HEK293 (cell line): ENCODE measurements around the gene CIC.

Experiments
- AEBP2 ChIP-seq: fragments of 450-650 bp; formaldehyde crosslinking; IDR thresholded peaks from 2 replicates; pipeline ENCODE4 v1.5.1; 2016; ENCODE audit warnings: missing biosample characterization, missing genetic modification characterization, borderline replicate concordance
- GLIS1 ChIP-seq: fragments of 450-650 bp; formaldehyde crosslinking; IDR thresholded peaks from 2 replicates; pipeline ENCODE4 v1.5.1; 2016; ENCODE audit warnings: missing biosample characterization, missing genetic modification characterization
- HOXD13 ChIP-seq: sonication (generic); formaldehyde crosslinking; IDR thresholded peaks from 2 replicates; pipeline ENCODE4 v1.8.0; 2022; ENCODE audit warnings: missing genetic modification reagents, borderline replicate concordance
- INSM2 ChIP-seq: fragments of 450-650 bp; formaldehyde crosslinking; IDR thresholded peaks from 2 replicates; pipeline ENCODE4 v1.5.1; 2016; ENCODE audit warnings: missing biosample characterization, missing genetic modification characterization
- KLF10 ChIP-seq: fragments of 450-650 bp; IDR thresholded peaks from 2 replicates; pipeline ENCODE4 v1.5.1; 2018; ENCODE audit warnings: missing biosample characterization, mild to moderate bottlenecking, missing genetic modification characterization
- REPIN1 ChIP-seq: fragments of 450-650 bp; formaldehyde crosslinking; IDR thresholded peaks from 2 replicates; pipeline ENCODE4 v1.5.1; 2017; ENCODE audit warnings: missing biosample characterization, missing genetic modification characterization, low read depth
- TSHZ1 ChIP-seq: fragments of 450-650 bp; formaldehyde crosslinking; IDR thresholded peaks from 2 replicates; pipeline ENCODE4 v1.5.1; 2016; ENCODE audit warnings: missing biosample characterization, missing genetic modification characterization, borderline replicate concordance
- ZBTB20 ChIP-seq: fragments of 450-650 bp; formaldehyde crosslinking; IDR thresholded peaks from 2 replicates; pipeline ENCODE4 v1.5.1; 2016; ENCODE audit warnings: missing biosample characterization, missing genetic modification characterization
- ZEB2 ChIP-seq: fragments of 450-650 bp; formaldehyde crosslinking; IDR thresholded peaks from 2 replicates; pipeline ENCODE4 v1.5.1; 2016; ENCODE audit warnings: missing biosample characterization, missing genetic modification characterization
- ZNF10 ChIP-seq: fragments of 450-650 bp; formaldehyde crosslinking; IDR thresholded peaks from 2 replicates; pipeline ENCODE4 v1.5.1; 2017; ENCODE audit warnings: missing biosample characterization, missing genetic modification characterization
- ZNF292 ChIP-seq: fragments of 450-650 bp; formaldehyde crosslinking; IDR thresholded peaks from 2 replicates; pipeline ENCODE4 v1.5.1; 2016; ENCODE audit warnings: low read depth, missing biosample characterization, missing genetic modification characterization, borderline replicate concordance
- ZNF324 ChIP-seq: fragments of 450-650 bp; formaldehyde crosslinking; IDR thresholded peaks from 2 replicates; pipeline ENCODE4 v1.5.1; 2016; ENCODE audit warnings: missing biosample characterization, missing genetic modification characterization
- ZNF366 ChIP-seq: fragments of 450-650 bp; formaldehyde crosslinking; conservative IDR thresholded peaks from 2 replicates; pipeline ENCODE4 v1.5.1; 2016; ENCODE audit warnings: missing biosample characterization, missing genetic modification characterization
- ZNF391 ChIP-seq: fragments of 450-650 bp; formaldehyde crosslinking; IDR thresholded peaks from 2 replicates; pipeline ENCODE4 v1.5.1; 2016; ENCODE audit warnings: low read depth, missing biosample characterization, missing genetic modification characterization, borderline replicate concordance
- ZNF398 ChIP-seq: fragments of 450-650 bp; formaldehyde crosslinking; IDR thresholded peaks from 2 replicates; pipeline ENCODE4 v1.5.1; 2017; ENCODE audit warnings: missing biosample characterization, missing genetic modification characterization
- ZNF423 ChIP-seq: fragments of 450-650 bp; formaldehyde crosslinking; IDR thresholded peaks from 2 replicates; pipeline ENCODE4 v1.5.1; 2016; ENCODE audit warnings: missing biosample characterization, missing genetic modification characterization
- ZNF514 ChIP-seq: fragments of 450-650 bp; formaldehyde crosslinking; IDR thresholded peaks from 2 replicates; pipeline ENCODE4 v1.5.1; 2016; ENCODE audit warnings: missing biosample characterization, missing genetic modification characterization
- ZNF521 ChIP-seq: fragments of 450-650 bp; formaldehyde crosslinking; IDR thresholded peaks from 2 replicates; pipeline ENCODE4 v1.5.1; 2017; ENCODE audit warnings: missing biosample characterization, mild to moderate bottlenecking, missing genetic modification characterization
- ZNF610 ChIP-seq: fragments of 450-650 bp; formaldehyde crosslinking; IDR thresholded peaks from 2 replicates; pipeline ENCODE4 v1.5.1; 2016; ENCODE audit warnings: missing biosample characterization, missing genetic modification characterization, borderline replicate concordance
- ZNF624 ChIP-seq: fragments of 450-650 bp; formaldehyde crosslinking; IDR thresholded peaks from 2 replicates; pipeline ENCODE4 v1.5.1; 2017; ENCODE audit warnings: missing biosample characterization, missing genetic modification characterization
- ZNF670 ChIP-seq: fragments of 450-650 bp; formaldehyde crosslinking; IDR thresholded peaks from 2 replicates; pipeline ENCODE4 v1.5.1; 2016; ENCODE audit warnings: missing biosample characterization, missing genetic modification characterization, low read depth
- ZNF707 ChIP-seq: fragments of 450-650 bp; formaldehyde crosslinking; IDR thresholded peaks from 2 replicates; pipeline ENCODE4 v1.5.1; 2016; ENCODE audit warnings: missing biosample characterization, missing genetic modification characterization
- ZNF777 ChIP-seq: fragments of 450-650 bp; formaldehyde crosslinking; IDR thresholded peaks from 2 replicates; pipeline ENCODE4 v1.5.1; 2017; ENCODE audit warnings: missing biosample characterization, missing genetic modification characterization, borderline replicate concordance
- ZNF792 ChIP-seq: fragments of 450-650 bp; formaldehyde crosslinking; IDR thresholded peaks from 2 replicates; pipeline ENCODE4 v1.5.1; 2016; ENCODE audit warnings: missing biosample characterization, missing genetic modification characterization
- ZSCAN5A ChIP-seq: fragments of 450-650 bp; formaldehyde crosslinking; IDR thresholded peaks from 2 replicates; pipeline ENCODE4 v1.5.1; 2016; ENCODE audit warnings: missing biosample characterization, missing genetic modification characterization

The CIC gene

GRCh38 chr19:42283188-42284065 is 14.4 kb downstream of the CIC start (continued):
- peak; percentile 97 for TF ChIP-seq ZBTB20 (tag by site-specific recombination)
- peak; percentile 90 for TF ChIP-seq ZEB2 (tag by site-specific recombination)
- TF ChIP-seq ZNF514 (tag by site-specific recombination), result no peak
- no peak for TF ChIP-seq ZNF521 (tag by site-specific recombination)
- TF ChIP-seq ZSCAN5A, result peak; percentile 78
- TF ChIP-seq REPIN1, result peak; percentile 4; the same call in 1 of the 2 replicates
- peak; percentile 33; the same call in 1 of the 2 replicates for TF ChIP-seq ZNF777
- TF ChIP-seq ZNF423, result peak; percentile 51; the same call in 1 of the 2 replicates
- TF ChIP-seq ZNF792 (tag by site-specific recombination), result peak; percentile 31; the same call in 1 of the 2 replicates
- no peak for TF ChIP-seq ZNF624 (tag by site-specific recombination)
- no peak for TF ChIP-seq ZNF670 (tag by site-specific recombination)
- no peak for TF ChIP-seq HOXD13 (CRISPR knock-in tag)
- peak; percentile 96 for TF ChIP-seq GLIS1
- TF ChIP-seq ZNF366 (tag by site-specific recombination), result peak; percentile 93
- peak; percentile 55; the same call in 1 of the 2 replicates for TF ChIP-seq ZNF10
- no peak; the same call in 1 of the 2 replicates for TF ChIP-seq ZNF324 (tag by site-specific recombination)
- 0 out of 2 replicates have a peak, but pooled peaks have one; percentile 19 for TF ChIP-seq ZNF610 (tag by site-specific recombination)
- peak; percentile 70; the same call in 1 of the 2 replicates for TF ChIP-seq INSM2 (tag by site-specific recombination)
- peak; percentile 90 for TF ChIP-seq ZNF391 (tag by site-specific recombination)
- TF ChIP-seq KLF10 (tag by site-specific recombination), result peak; percentile 78
- TF ChIP-seq ZNF292 (tag by site-specific recombination), result no peak
- TF ChIP-seq AEBP2 (tag by site-specific recombination), result no peak
- TF ChIP-seq ZNF707 (tag by site-specific recombination), result no peak
- peak; percentile 88 for TF ChIP-seq TSHZ1 (tag by site-specific recombination)
- peak; percentile 70 for TF ChIP-seq ZNF398 (tag by site-specific recombination)
